Keratinocyte (primary cell): Measurements from ENCODE around the gene KRTAP10-7. TPM values are rescaled to one million over a fixed set of nuclear protein-coding genes. Genes with fewer than 3 reads are reported as not detected.

Source experiments
- DNase-seq: peaks from one replicate; pipeline ENCODE4 v3.0.0-alpha.2; 2011; ENCODE audit warnings: low read depth, missing footprints, low spot score
- FAIRE-seq: peaks from 2 replicates; lab custom pipeline; 2011; peaks lifted over from hg19 to GRCh38; lab: Jason Lieb, UNC
- H2AFZ ChIP-seq: 2 replicates; pipeline ENCODE4 v1.6.0; 2012; ENCODE audit warnings: low read length, control low read depth, inconsistent platforms; ENCODE audit not compliant: control insufficient read depth
- H3K27ac ChIP-seq: 2 replicates; pipeline ENCODE4 v1.5.1; 2011; ENCODE audit warnings: low read length; ENCODE audit not compliant: control insufficient read depth, insufficient read depth
- H3K27me3 ChIP-seq: 3 replicates; pipeline ENCODE4 v1.6.0; 2011; ENCODE audit warnings: low read length; ENCODE audit not compliant: control insufficient read depth, insufficient read depth; ENCODE audit errors: extremely low read depth
- H3K36me3 ChIP-seq, 2 experiments: 2 replicates in 1 of 2; 3 replicates in 1 of 2; pipeline ENCODE4 v1.5.1; 2011; ENCODE audit warnings: low read length in 2 of 2, mild to moderate bottlenecking in 1 of 2; ENCODE audit not compliant: control insufficient read depth in 2 of 2, insufficient read depth in 2 of 2; ENCODE audit errors: extremely low read depth in 1 of 2
- H3K4me1 ChIP-seq: 3 replicates; pipeline ENCODE4 v1.5.1; 2011; ENCODE audit warnings: low read length; ENCODE audit not compliant: control insufficient read depth, insufficient read depth; ENCODE audit errors: extremely low read depth
- H3K4me2 ChIP-seq: 3 replicates; pipeline ENCODE4 v1.6.0; 2011; ENCODE audit warnings: low read depth, low read length; ENCODE audit not compliant: control insufficient read depth, insufficient read depth; ENCODE audit errors: extremely low read depth
- H3K4me3 ChIP-seq, 3 experiments: fragments of 200-600 bp in 1 of 3; sonication (generic) in 1 of 3; 2 replicates in 2 of 3; 3 replicates in 1 of 3; pipeline ENCODE4 v1.5.1; 2011 to 2016; ENCODE audit warnings: low read length in 3 of 3, mild to moderate bottlenecking in 3 of 3, control low read depth in 2 of 3, inconsistent platforms in 1 of 3, low read depth in 1 of 3, mixed read lengths in 1 of 3, mixed run types in 1 of 3, moderate library complexity in 1 of 3; ENCODE audit not compliant: control insufficient read depth in 2 of 3, insufficient read depth in 2 of 3; ENCODE audit errors: extremely low read depth in 1 of 3
- H3K79me2 ChIP-seq: 2 replicates; pipeline ENCODE4 v1.6.0; 2012; ENCODE audit warnings: low read length; ENCODE audit not compliant: control insufficient read depth, insufficient read depth
- H3K9ac ChIP-seq: 3 replicates; pipeline ENCODE4 v1.6.0; 2011; ENCODE audit warnings: low read length; ENCODE audit not compliant: control insufficient read depth, insufficient read depth; ENCODE audit errors: extremely low read depth
- H3K9me1 ChIP-seq: 3 replicates; pipeline ENCODE4 v1.6.0; 2011; ENCODE audit warnings: low read length; ENCODE audit not compliant: control insufficient read depth, insufficient read depth; ENCODE audit errors: extremely low read depth
- H3K9me3 ChIP-seq: 2 replicates; pipeline ENCODE4 v1.5.1; 2012; ENCODE audit warnings: low read depth, low read length; ENCODE audit not compliant: control insufficient read depth
- H4K20me1 ChIP-seq: 3 replicates; pipeline ENCODE4 v1.6.0; 2011; ENCODE audit warnings: low read length; ENCODE audit not compliant: control insufficient read depth, insufficient read depth; ENCODE audit errors: extremely low read depth
- CTCF ChIP-seq, 3 experiments: IDR thresholded peaks in 1 of 3; conservative IDR thresholded peaks in 1 of 3; optimal IDR thresholded peaks in 1 of 3; 2 replicates in 2 of 3; 3 replicates in 1 of 3; pipeline versions ENCODE3 to v1.5.1; 2011; ENCODE audit warnings: low read length in 3 of 3, mild to moderate bottlenecking in 3 of 3, moderate library complexity in 2 of 3, control low read depth in 1 of 3, inconsistent platforms in 1 of 3; ENCODE audit not compliant: insufficient read depth in 2 of 3; ENCODE audit errors: extremely low read depth in 1 of 3
- EZH2 ChIP-seq: IDR thresholded peaks from one replicate; pipeline ENCODE4 v1.6.1; 2012; ENCODE audit warnings: inconsistent platforms, mild to moderate bottlenecking, low read length, moderate library complexity
- dilution Hi-C: fragments of 300-500 bp; cut with MboI; formaldehyde crosslinking; loops from one replicate; pipeline ENCODE4 v1.7.0; 2020; ENCODE audit warnings: low sequenced_read_pairs; ENCODE audit not compliant: extremely low pct_ligation_motif_present
- polyA plus RNA-seq, 5 experiments: library from polyadenylated mRNA; depleted of rRNA in 3 of 5; stranded (reverse) in 3 of 5; stranded (forward) in 1 of 5; unstranded in 1 of 5; fragments of >200 nt; gene quantifications; 1 replicate in 1 of 5; 2 replicates in 3 of 5; 3 replicates in 1 of 5; pipeline versions ENCODE4 v1.2.1 to v1.2.3, GENCODE V29; 2011 to 2012; ENCODE audit warnings: missing spikeins in 2 of 5, low read depth in 1 of 5, low replicate concordance in 1 of 5

The KRTAP10-7 gene
- polyA plus RNA-seq, 1 donor (not counting 4 experiments of a cell fraction or from before 2014, with no cell fraction given): not detected

DNA sequence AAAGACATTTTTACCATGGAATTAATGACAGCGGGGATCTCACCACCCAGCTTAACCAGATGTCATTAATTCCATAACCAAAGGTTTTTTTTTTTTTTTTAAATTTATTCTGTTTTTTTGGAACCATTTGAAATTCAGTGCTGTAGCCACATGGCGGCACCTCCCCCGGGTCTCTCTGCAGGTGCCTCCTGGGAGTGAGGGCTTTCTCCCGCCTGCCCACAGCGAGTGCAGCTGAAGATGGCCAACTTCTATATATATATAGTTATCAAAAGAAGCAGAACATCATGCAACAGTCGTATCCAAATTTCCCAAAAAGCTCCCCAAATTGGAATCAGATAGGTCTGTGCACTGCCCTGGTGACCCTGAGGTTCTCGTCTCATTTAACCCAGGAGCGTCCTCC is 15.1 kb downstream of the KRTAP10-7 start:
- no peak for TF ChIP-seq CTCF (optimal IDR thresholded peaks at IDR 0.05 in 1 of 3, IDR thresholded peaks at IDR 0.05 in 1 of 3, conservative IDR thresholded peaks at IDR 0.05 in 1 of 3; ENCODE audit: extremely low read depth in 1 of 3, insufficient read depth in 2 of 3, low read length in 3 of 3)
- no peak for TF ChIP-seq EZH2
- H4K20me1 ChIP-seq: no peaks in the 10 kb centered on the region
- dilution Hi-C loops: no loop called here
- no peak overlapping the region for H2AFZ ChIP-seq
- H3K4me1 ChIP-seq: peaks cover 7% of the 10 kb centered on the region
- H3K79me2 ChIP-seq: no peaks in the 10 kb centered on the region
- H3K36me3 ChIP-seq: no peaks in the 10 kb centered on the region
- no peak overlapping the region for H3K9ac ChIP-seq
- no peak overlapping the region for H3K27ac ChIP-seq
- H3K27me3 ChIP-seq: peaks cover 19% of the 10 kb centered on the region
- no peaks in the 10 kb centered on the region for H3K9me1 ChIP-seq
- no peak overlapping the region for H3K4me3 ChIP-seq
- DNase-seq (no peak), FAIRE-seq (no peak)
- peaks cover 9% of the 10 kb centered on the region for H3K9me3 ChIP-seq
- H3K4me2 ChIP-seq: no peak overlapping the region

- H3K27ac ChIP-seq: no peak overlapping the region
- no peaks in the 10 kb centered on the region for H3K79me2 ChIP-seq
- no peak overlapping the region for H3K4me3 ChIP-seq
- peaks cover 9% of the 10 kb centered on the region for H3K9me3 ChIP-seq
- TF ChIP-seq EZH2: no peak
- no peak for TF ChIP-seq CTCF (optimal IDR thresholded peaks at IDR 0.05 in 1 of 3, IDR thresholded peaks at IDR 0.05 in 1 of 3, conservative IDR thresholded peaks at IDR 0.05 in 1 of 3; ENCODE audit: extremely low read depth in 1 of 3, insufficient read depth in 2 of 3, low read length in 3 of 3)
- H3K9ac ChIP-seq: no peak overlapping the region
- no peaks in the 10 kb centered on the region for H4K20me1 ChIP-seq
- H3K9me1 ChIP-seq: no peaks in the 10 kb centered on the region
- no peak overlapping the region for H2AFZ ChIP-seq
- DNase-seq (no peak), FAIRE-seq (no peak)
- no peaks in the 10 kb centered on the region for H3K36me3 ChIP-seq
- peaks cover 19% of the 10 kb centered on the region for H3K27me3 ChIP-seq
- peaks cover 7% of the 10 kb centered on the region for H3K4me1 ChIP-seq
- H3K4me2 ChIP-seq: peak overlapping the region; percentile 56
- dilution Hi-C loops: no loop called here
These were observed 15.7 kb downstream of the KRTAP10-7 start for GRCh38 chr21:44615911-44616590.
